ENCODE results near the gene OVAAL. TPM values are rescaled to one million over a fixed set of nuclear protein-coding genes. Genes with fewer than 3 reads are reported as not detected.

The OVAAL gene
- total and polyA plus RNA-seq, 2 of the 8 experiments (the other 6 are each of a cell fraction or from before 2014, with no cell fraction given) = not detected

DNA sequence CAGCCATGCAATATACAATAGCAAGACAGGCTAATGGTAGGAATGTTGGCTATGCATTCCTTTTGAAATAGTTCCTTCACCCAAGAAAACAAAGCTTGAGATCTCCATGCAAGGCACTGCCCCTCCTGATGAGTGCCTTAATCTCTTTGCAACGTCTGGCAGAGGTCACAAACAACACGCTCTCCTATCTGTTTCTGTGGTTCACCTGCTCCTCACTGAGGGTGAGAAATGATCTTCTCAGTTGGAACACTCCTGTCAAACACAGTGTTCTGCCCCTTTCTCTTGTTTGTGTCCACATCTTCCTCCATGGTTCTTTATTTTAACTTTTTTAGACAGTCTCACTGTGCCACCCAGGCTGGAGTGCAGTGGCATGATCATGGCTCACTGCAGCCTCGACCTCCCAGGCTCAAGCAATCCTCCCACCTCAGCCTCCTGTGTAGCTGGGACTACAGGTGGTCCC, 51.8 kb downstream of the OVAAL start:
- H3K56ac ChIP-seq (replicated peaks; ENCODE audit: insufficient read length, low read depth, low read length) = no peak overlapping the region
- no peak overlapping the region for H3K14ac ChIP-seq (ENCODE audit: insufficient read length)
- H4K8ac ChIP-seq (ENCODE audit: extremely low read depth, insufficient read depth, low read length) = no peak overlapping the region
- no peak overlapping the region for H2BK120ac ChIP-seq (replicated peaks; ENCODE audit: low read depth, low read length)
- no peaks in the 10 kb centered on the region for H4K20me1 ChIP-seq (replicated peaks in 1 of 2; ENCODE audit: control insufficient read depth in 1 of 2, insufficient read depth in 2 of 2, low read length in 2 of 2)
- no peaks in the 10 kb centered on the region for H3K27me3 ChIP-seq (replicated peaks in 1 of 4; ENCODE audit: control insufficient read depth in 3 of 4, extremely low read depth in 1 of 4, insufficient read depth in 3 of 4, low read length in 3 of 4)
- H3K79me1 ChIP-seq (ENCODE audit: low read depth, low read length) = no peaks in the 10 kb centered on the region
- peak overlapping the region; percentile 85 for H2AFZ ChIP-seq (ENCODE audit: low read length)
- H3K4me2 ChIP-seq (ENCODE audit: insufficient read depth in 1 of 2, low read depth in 2 of 2, low read length in 2 of 2) = no peak overlapping the region
- ChIA-PET POLR2A (ENCODE audit: partially characterized antibody) (interaction anchor here (1.6 kb wide), 1 partner anchor 168 kb away, joined by 4 read pairs; no protein-coding TSS in a partner anchor), CTCF (ENCODE audit: partially characterized antibody) (interaction anchor here (0.6 to 1.6 kb wide), 4 partner anchors 21 to 253 kb away, joined by 3 to 4 read pairs (median 4); no protein-coding TSS in a partner anchor)
- no peaks in the 10 kb centered on the region; the same call in 1 of the 2 replicates for H3K23me2 ChIP-seq (ENCODE audit: low read depth, low read length)
- H3K4ac ChIP-seq (replicated peaks; ENCODE audit: insufficient read length, low read depth, low read length) = no peak overlapping the region
- H3K9me3 ChIP-seq (ENCODE audit: insufficient read depth in 2 of 2, low read depth in 1 of 2, low read length in 1 of 2) = no peaks in the 10 kb centered on the region
- H3K23ac ChIP-seq (ENCODE audit: insufficient read length) = no peak overlapping the region
- no peak overlapping the region for H2BK15ac ChIP-seq (ENCODE audit: low read length)
- H3K79me2 ChIP-seq (ENCODE audit: control insufficient read depth in 1 of 2, insufficient read depth in 2 of 2, low read length in 2 of 2) = no peaks in the 10 kb centered on the region
- H2BK20ac ChIP-seq (ENCODE audit: low read length) = no peak overlapping the region
- no peak overlapping the region for H2AK5ac ChIP-seq (ENCODE audit: low read depth, low read length)
- H4K5ac ChIP-seq (ENCODE audit: insufficient read length, low read depth, low read length) = no peak overlapping the region
- no peak overlapping the region; the same call in 1 of the 2 replicates for H2BK12ac ChIP-seq (ENCODE audit: low read depth, low read length)
- no peak overlapping the region for H3K27ac ChIP-seq (ENCODE audit: low read depth, low read length)
- H2BK5ac ChIP-seq (ENCODE audit: low read depth, low read length) = 0 out of 2 replicates have a peak overlapping the region, but pooled peaks have one; percentile 41
- 73% methylated on average over 3 of the region's 3 CpGs; no CpG with 5 or more reads in 1 of the 2 experiments for WGBS, 2 experiments (ENCODE audit: extremely low coverage in 1 of 2, insufficient coverage in 1 of 2, insufficient read length in 1 of 2, insufficient replicate concordance in 2 of 2, low coverage in 1 of 2, low lambda C conversion rate in 2 of 2, missing lambda C conversion rate in 1 of 2)
- H3K4me1 ChIP-seq (replicated peaks in 1 of 4; ENCODE audit: control insufficient read depth in 3 of 4, insufficient read depth in 4 of 4, low read length in 3 of 4) = peaks cover 0 to 10% (median 2%) of the 10 kb centered on the region in 4 experiments; a peak in 4 of 7 replicates
- TF ChIP-seq MAX (IDR thresholded peaks at IDR 0.05) = no peak
- no peak for TF ChIP-seq RXRA (IDR thresholded peaks at IDR 0.05; ENCODE audit: insufficient read depth, low read depth, low read length)
- TF ChIP-seq TEAD4 (IDR thresholded peaks at IDR 0.05; ENCODE audit: low read depth, low read length) = 0 out of 2 replicates have a peak, but pooled peaks have one; percentile 45
- TF ChIP-seq SIRT6 (IDR thresholded peaks at IDR 0.05; ENCODE audit: low read length) = no peak
- no peak for DNase-seq (ENCODE audit: low read depth in 1 of 2, low spot score in 2 of 2)
- H3K9ac ChIP-seq (replicated peaks in 1 of 4; ENCODE audit: extremely low read depth in 1 of 4, low read depth in 3 of 4, low read length in 3 of 4) = peak overlapping the region in 1 of 4 experiments; percentile 14; a peak in 1 of 7 replicates
- H3K4me3 ChIP-seq (ENCODE audit: extremely low read depth in 1 of 4, insufficient read depth in 2 of 4, low read depth in 3 of 4, low read length in 4 of 4) = no peak overlapping the region
- no peaks in the 10 kb centered on the region for H3K36me3 ChIP-seq (ENCODE audit: control insufficient read depth in 2 of 4, insufficient read depth in 4 of 4, low read length in 3 of 4)
- FAIRE-seq = no peak
- H4K91ac ChIP-seq (replicated peaks; ENCODE audit: insufficient read length, low read length) = no peak overlapping the region
- no peak overlapping the region for H3K18ac ChIP-seq (ENCODE audit: extremely low read depth, low read length)
